ENCODE measurements around the gene ZBTB8A.

ZBTB8A gene

DNA sequence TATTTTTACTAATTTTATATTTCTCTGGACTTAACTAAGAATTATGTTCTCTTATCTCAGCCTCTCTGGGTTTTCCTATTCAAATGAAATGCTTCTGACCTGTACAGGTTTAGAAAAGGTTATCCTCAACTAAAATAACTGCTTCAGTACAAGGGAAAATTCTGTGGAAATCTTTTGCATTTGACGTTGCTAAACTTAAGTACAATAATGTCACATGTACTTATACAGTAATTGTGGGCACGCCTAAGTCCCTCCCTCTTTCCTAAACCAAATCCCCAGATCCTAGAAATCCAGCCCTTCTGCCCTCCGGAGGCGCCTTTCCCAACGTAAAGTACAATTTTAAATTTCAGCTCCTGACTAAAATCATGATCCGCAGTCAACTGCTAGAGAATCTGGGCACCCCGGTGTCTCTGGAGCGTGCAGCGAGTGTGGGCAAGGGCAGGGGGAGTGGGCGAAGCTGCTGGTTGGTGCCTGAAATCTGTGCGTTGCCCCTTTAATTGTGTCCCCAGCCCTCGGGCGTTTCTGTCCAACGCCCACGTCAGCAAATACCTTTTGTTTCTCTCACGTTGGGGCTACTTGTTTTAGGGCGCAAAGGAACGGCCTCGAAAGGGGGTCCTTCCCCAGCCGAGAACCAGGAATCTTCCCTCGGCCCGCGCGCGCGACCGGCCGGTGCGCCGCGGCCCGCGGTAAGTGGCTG, at the start of gene ZBTB8A:
Gene ZBTB8A (plus strand): TSS at position 541 of the 697 bp plus-strand sequence. CDS start 53,505 bp downstream, outside the sequence.
- Histone ChIP-seq H3K9me3 (ENCODE audit: control insufficient read depth, insufficient read depth, low read length) (no peaks in the 10 kb centered on the region), H3K36me3 (ENCODE audit: control insufficient read depth, insufficient read depth, low read length) (no peaks in the 10 kb centered on the region), H3K4me1 (ENCODE audit: control insufficient read depth, insufficient read depth, low read length) (no peaks in the 10 kb centered on the region), H3K4me3 (ENCODE audit: low read depth, low read length) (peak within 1 kb of the TSS; percentile 94), H3K27me3 (ENCODE audit: control insufficient read depth, insufficient read depth, low read length) (peaks cover 21% of the 10 kb centered on the region), H3K9ac (ENCODE audit: low read depth, low read length) (peak within 1 kb of the TSS; percentile 79)

DNA sequence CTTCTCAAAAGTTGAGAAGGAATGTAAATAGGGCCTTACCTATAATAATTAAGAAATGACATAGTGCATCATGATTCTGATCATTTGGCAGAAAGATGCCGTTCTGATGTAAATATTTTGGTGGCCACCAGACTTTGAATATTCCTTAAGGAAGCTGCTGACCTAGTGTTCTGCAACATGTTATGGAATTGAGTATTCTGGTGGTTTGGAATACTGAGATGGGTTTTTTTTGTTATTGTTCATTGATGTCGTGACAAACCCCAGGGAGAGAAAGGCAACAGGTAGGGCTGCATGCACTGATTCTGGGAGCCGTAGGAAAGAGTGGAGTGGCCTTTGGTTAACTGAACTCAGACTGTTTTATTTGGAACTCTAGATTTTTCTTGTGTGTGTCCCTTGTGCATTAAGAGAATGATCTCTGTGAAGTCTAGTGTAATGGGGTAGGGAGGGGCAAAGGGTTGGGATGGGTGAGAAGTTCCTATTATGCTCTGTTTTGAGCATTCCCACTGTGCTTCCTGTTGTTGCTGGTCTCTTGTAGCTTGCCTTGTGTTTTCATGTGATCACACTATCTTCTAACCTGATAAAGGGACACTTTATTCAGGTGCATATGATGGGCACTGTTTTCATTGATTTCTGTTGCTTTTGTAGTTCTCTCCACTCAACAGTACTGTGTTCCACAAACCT, 49.3 kb upstream of the ZBTB8A start:
- Histone ChIP-seq H3K4me3 (ENCODE audit: low read depth, low read length) (no peak overlapping the region), H3K9me3 (ENCODE audit: control insufficient read depth, insufficient read depth, low read length) (no peaks in the 10 kb centered on the region), H3K4me1 (ENCODE audit: control insufficient read depth, insufficient read depth, low read length) (no peaks in the 10 kb centered on the region), H3K9ac (ENCODE audit: low read depth, low read length) (no peak overlapping the region), H3K36me3 (ENCODE audit: control insufficient read depth, insufficient read depth, low read length) (no peaks in the 10 kb centered on the region), H3K27me3 (ENCODE audit: control insufficient read depth, insufficient read depth, low read length) (no peaks in the 10 kb centered on the region)

DNA sequence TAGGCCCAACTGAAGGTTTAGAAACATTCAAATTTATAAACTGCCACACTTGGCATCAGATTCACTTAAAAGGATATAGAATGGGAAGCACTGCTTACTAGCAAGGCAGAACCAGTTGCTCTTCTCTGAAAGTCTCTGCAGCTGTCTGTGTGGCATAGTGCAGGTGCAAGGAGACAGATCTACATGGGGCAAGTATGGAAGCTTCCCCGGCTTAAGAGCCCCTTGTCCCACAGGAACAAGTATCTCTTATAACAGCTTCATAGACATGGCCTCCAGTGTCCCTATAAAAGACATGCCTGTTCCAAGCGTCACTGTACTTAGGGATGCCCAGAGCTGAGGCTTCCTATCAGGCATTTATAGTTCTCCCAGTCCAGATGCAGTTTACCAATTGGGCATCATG, 47.8 kb upstream of the ZBTB8A start:
- Histone ChIP-seq H3K27me3 (ENCODE audit: control insufficient read depth, insufficient read depth, low read length) (no peaks in the 10 kb centered on the region), H3K9me3 (ENCODE audit: control insufficient read depth, insufficient read depth, low read length) (no peaks in the 10 kb centered on the region), H3K4me3 (ENCODE audit: low read depth, low read length) (no peak overlapping the region), H3K9ac (ENCODE audit: low read depth, low read length) (no peak overlapping the region), H3K36me3 (ENCODE audit: control insufficient read depth, insufficient read depth, low read length) (no peaks in the 10 kb centered on the region), H3K4me1 (ENCODE audit: control insufficient read depth, insufficient read depth, low read length) (no peaks in the 10 kb centered on the region)

DNA sequence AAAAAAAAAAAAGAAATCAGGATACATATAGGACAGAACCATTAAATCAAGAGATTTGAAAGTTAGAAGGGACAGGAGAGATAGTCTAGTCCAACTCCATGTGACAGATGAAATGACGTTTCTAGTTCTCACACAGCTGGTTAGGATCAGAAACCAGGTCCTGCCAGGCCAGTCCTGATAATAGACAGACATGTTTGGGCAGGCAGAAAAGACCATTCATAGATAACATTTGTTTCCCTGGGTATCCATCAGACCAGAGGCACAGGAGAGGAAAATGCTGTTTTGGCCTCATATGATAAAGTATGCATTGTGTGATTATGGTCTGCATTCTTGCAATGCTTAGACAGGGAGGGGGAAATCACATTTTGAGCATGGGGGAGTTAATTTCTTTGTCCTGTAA, 45.0 kb upstream of the ZBTB8A start:
- Histone ChIP-seq H3K4me1 (ENCODE audit: control insufficient read depth, insufficient read depth, low read length) (no peaks in the 10 kb centered on the region), H3K9ac (ENCODE audit: low read depth, low read length) (no peak overlapping the region), H3K36me3 (ENCODE audit: control insufficient read depth, insufficient read depth, low read length) (no peaks in the 10 kb centered on the region), H3K4me3 (ENCODE audit: low read depth, low read length) (no peak overlapping the region), H3K27me3 (ENCODE audit: control insufficient read depth, insufficient read depth, low read length) (no peaks in the 10 kb centered on the region), H3K9me3 (ENCODE audit: control insufficient read depth, insufficient read depth, low read length) (no peaks in the 10 kb centered on the region)

DNA sequence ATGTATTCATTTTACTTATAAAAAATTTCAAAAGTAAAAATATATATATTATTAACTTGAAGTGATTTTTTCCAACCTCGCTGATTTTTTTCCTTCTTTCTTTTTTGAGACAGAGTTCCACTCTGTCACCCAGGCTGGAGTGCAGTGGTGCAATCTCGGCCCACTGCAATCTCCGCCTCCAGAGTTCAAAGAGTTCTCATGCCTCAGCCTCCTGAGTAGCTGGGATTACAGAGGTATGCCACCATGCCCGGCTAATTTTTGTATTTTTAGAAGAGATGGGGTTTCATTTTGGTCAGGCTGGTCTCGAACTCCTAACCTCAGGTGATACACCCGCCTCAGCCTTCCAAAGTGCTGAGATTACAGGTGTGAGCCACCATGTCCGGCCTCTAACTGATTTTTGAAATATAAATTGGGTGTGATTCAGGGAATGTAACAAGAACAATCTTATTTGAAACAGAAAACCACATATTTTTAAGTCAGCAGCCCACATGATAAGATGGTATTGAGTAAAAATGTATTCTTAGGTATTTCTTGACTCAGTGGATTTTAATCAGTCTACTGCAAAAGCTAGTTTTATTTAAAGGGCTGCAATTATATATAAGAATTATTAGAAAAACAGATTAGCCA, 44.4 kb upstream of the ZBTB8A start:
- H3K4me1 ChIP-seq (ENCODE audit: control insufficient read depth, insufficient read depth, low read length): no peaks in the 10 kb centered on the region
- no peak overlapping the region for H3K9ac ChIP-seq (ENCODE audit: low read depth, low read length)
- no peaks in the 10 kb centered on the region for H3K9me3 ChIP-seq (ENCODE audit: control insufficient read depth, insufficient read depth, low read length)
- no peaks in the 10 kb centered on the region for H3K36me3 ChIP-seq (ENCODE audit: control insufficient read depth, insufficient read depth, low read length)
- H3K27me3 ChIP-seq (ENCODE audit: control insufficient read depth, insufficient read depth, low read length): no peaks in the 10 kb centered on the region
- H3K4me3 ChIP-seq (ENCODE audit: low read depth, low read length): no peak overlapping the region

DNA sequence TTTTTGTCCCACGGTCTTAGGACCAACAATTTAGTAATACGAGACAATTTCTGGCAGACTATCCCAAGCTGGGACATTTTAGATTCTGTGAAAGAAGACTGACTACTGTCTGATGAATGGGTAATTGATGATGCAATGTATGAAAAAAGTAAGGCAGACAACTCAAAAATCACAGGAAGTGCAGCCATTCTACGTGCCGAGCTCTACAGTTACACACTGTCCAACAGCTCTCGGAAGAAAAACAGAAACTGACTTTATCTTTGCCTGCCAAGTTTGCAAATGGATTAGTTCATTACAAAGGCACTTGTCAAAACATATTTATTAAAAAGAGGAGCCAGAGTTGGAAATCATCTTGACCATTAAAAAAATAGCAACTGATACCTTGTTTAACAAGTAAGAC, 43.1 kb upstream of the ZBTB8A start:
- Histone ChIP-seq H3K4me1 (ENCODE audit: control insufficient read depth, insufficient read depth, low read length) (no peaks in the 10 kb centered on the region), H3K4me3 (ENCODE audit: low read depth, low read length) (no peak overlapping the region), H3K36me3 (ENCODE audit: control insufficient read depth, insufficient read depth, low read length) (no peaks in the 10 kb centered on the region), H3K9me3 (ENCODE audit: control insufficient read depth, insufficient read depth, low read length) (no peaks in the 10 kb centered on the region), H3K9ac (ENCODE audit: low read depth, low read length) (no peak overlapping the region), H3K27me3 (ENCODE audit: control insufficient read depth, insufficient read depth, low read length) (no peaks in the 10 kb centered on the region)

DNA sequence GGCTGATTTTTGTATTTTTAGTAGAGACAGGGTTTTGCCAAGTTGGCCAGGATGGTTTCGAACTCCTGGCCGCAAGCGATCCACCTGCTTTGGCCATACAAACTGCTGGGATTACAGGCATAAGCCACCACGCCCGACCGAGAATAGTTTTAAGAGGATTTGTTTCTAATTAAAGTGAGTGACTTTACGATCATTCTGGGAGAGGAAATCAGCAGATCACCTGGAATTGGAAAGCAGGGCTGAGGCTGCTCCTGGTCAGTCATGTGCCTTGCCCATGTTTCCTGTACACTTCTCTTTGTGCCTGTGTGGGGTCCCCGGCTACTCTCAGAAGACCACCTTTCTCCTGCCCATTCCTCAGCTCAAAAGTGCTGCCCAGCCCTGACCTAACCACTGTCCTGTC, 40.5 kb upstream of the ZBTB8A start:
- Histone ChIP-seq H3K27me3 (ENCODE audit: control insufficient read depth, insufficient read depth, low read length) (no peaks in the 10 kb centered on the region), H3K4me3 (ENCODE audit: low read depth, low read length) (no peak overlapping the region), H3K9ac (ENCODE audit: low read depth, low read length) (no peak overlapping the region), H3K36me3 (ENCODE audit: control insufficient read depth, insufficient read depth, low read length) (no peaks in the 10 kb centered on the region), H3K4me1 (ENCODE audit: control insufficient read depth, insufficient read depth, low read length) (no peaks in the 10 kb centered on the region), H3K9me3 (ENCODE audit: control insufficient read depth, insufficient read depth, low read length) (no peaks in the 10 kb centered on the region)

DNA sequence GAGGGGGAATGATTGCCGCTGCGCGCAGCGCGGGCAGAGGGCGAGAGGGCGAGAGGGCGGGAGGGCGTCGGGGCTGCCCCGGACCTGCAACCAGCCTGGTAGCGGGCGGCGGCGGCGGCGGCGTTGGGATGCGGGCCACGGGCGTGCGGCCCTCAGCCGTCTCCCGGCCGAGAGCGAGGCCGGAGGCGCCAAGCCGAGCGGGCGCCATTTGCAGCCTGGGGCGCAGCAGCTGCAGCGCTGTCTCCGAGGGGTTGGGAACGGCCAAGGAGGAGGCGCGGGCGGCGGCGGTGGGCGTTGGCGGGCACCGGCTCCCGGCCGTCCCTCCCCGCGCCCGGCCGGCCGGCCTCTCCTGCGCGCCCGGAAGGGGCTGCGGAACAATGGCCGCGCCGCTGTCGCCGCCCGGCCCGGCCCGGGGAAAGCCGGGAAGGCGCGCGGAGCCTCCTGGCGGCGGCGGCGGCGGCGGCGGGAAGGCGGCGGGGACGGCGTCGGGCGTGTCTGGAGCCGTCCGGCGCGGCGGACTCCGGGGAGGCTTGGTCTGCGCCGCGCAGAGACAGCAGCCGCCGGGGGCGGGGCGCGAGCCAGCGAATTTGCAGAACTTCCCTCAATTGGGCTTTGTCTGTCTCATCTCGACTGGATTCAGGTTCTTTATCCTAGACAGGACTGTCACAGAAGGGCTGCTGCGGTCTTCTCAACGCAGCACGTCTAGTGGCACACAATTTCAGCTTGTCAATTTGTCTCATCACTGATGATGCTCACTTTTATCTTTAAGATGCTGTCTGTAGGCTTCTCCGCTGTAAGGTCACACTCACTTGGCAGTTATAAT, 38.6 kb upstream of the ZBTB8A start:
- H3K4me3 ChIP-seq (ENCODE audit: low read depth, low read length): peak overlapping the region; percentile 65
- no peaks in the 10 kb centered on the region for H3K27me3 ChIP-seq (ENCODE audit: control insufficient read depth, insufficient read depth, low read length)
- no peak overlapping the region for H3K9ac ChIP-seq (ENCODE audit: low read depth, low read length)

DNA sequence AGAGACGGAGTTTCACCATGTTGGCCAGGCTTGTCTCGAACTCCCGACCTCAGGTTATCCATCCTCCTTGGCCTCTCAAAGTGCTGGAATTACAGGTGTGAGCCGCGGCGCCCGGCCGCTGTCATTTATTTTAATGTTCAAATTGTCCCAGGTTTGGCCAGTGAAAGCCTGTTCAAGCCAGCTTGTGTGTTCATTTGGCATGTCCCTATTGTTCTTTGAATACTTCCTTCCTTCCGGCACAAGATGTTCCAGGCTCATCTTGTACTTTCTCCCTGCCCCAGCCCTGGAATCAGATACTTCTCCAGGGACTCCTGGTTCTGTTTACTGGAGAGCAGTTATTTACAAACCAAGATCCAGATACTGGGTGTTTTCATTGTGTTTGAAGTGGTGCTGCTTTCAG, 37.4 kb upstream of the ZBTB8A start:
- Histone ChIP-seq H3K27me3 (ENCODE audit: control insufficient read depth, insufficient read depth, low read length) (no peaks in the 10 kb centered on the region), H3K9ac (ENCODE audit: low read depth, low read length) (no peak overlapping the region), H3K4me1 (ENCODE audit: control insufficient read depth, insufficient read depth, low read length) (no peaks in the 10 kb centered on the region), H3K36me3 (ENCODE audit: control insufficient read depth, insufficient read depth, low read length) (no peaks in the 10 kb centered on the region), H3K4me3 (ENCODE audit: low read depth, low read length) (no peak overlapping the region), H3K9me3 (ENCODE audit: control insufficient read depth, insufficient read depth, low read length) (no peaks in the 10 kb centered on the region)

More for the DNA sequence above, 38.6 kb upstream of the ZBTB8A start:
- Histone ChIP-seq H3K36me3 (ENCODE audit: control insufficient read depth, insufficient read depth, low read length) (no peaks in the 10 kb centered on the region), H3K9me3 (ENCODE audit: control insufficient read depth, insufficient read depth, low read length) (no peaks in the 10 kb centered on the region), H3K4me1 (ENCODE audit: control insufficient read depth, insufficient read depth, low read length) (no peaks in the 10 kb centered on the region)

DNA sequence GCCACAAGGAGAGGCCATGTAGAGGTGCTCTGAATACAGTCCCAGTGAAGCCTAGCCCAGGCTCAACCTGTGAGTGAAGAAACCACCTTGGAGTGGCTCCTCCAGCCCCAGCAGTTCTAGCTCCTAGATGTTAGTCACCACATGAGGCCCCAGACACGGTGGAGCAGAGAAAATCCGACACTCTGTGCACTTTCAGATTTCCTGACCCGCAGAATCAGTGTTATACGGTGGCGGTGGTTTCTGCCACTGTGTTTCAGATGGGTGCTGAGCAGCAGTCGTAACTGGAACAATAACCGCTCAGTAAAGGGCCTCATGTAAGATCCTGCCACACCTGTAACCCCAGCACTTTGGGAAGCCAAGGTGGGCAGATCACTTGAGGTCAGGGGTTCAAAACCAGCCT, 36.1 kb upstream of the ZBTB8A start:
- H3K4me1 ChIP-seq (ENCODE audit: control insufficient read depth, insufficient read depth, low read length): no peaks in the 10 kb centered on the region
- H3K27me3 ChIP-seq (ENCODE audit: control insufficient read depth, insufficient read depth, low read length): no peaks in the 10 kb centered on the region
- H3K4me3 ChIP-seq (ENCODE audit: low read depth, low read length): no peak overlapping the region
- H3K36me3 ChIP-seq (ENCODE audit: control insufficient read depth, insufficient read depth, low read length): no peaks in the 10 kb centered on the region
- no peaks in the 10 kb centered on the region for H3K9me3 ChIP-seq (ENCODE audit: control insufficient read depth, insufficient read depth, low read length)
- H3K9ac ChIP-seq (ENCODE audit: low read depth, low read length): no peak overlapping the region

DNA sequence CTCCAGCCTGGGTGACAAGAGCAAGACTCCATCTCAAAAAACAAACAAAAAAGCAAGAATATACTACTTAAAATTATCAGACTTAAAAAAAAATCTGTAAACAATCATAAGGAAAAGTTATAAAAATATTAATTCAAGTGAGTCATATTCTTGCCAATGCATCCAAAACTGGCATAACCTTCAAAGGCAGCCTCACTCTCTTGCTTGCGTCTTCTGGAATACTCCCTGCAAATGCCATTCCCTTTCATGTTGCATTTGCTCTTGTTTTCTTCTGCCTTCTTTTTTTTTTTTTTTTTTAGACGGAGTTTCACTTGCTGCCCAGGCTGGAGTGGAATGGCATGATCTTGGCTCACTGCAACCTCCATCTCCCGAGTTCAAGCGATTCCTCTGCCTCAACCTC, 32.2 kb upstream of the ZBTB8A start:
- Histone ChIP-seq H3K27me3 (ENCODE audit: control insufficient read depth, insufficient read depth, low read length) (no peaks in the 10 kb centered on the region), H3K4me3 (ENCODE audit: low read depth, low read length) (no peak overlapping the region), H3K9me3 (ENCODE audit: control insufficient read depth, insufficient read depth, low read length) (no peaks in the 10 kb centered on the region), H3K4me1 (ENCODE audit: control insufficient read depth, insufficient read depth, low read length) (no peaks in the 10 kb centered on the region), H3K9ac (ENCODE audit: low read depth, low read length) (no peak overlapping the region), H3K36me3 (ENCODE audit: control insufficient read depth, insufficient read depth, low read length) (no peaks in the 10 kb centered on the region)

Measured in iPS-15b (cell line).